Neural progenitor cell (in vitro differentiated cells): ENCODE data around the gene DCTPP1. TPM values are rescaled to one million over a fixed set of nuclear protein-coding genes. Genes with fewer than 3 reads are reported as not detected.

ENCODE experiments used
- DNase-seq: peaks from one replicate; pipeline ENCODE4 v3.0.0-alpha.2; 2016; ENCODE audit warnings: low spot score
- H2AFZ ChIP-seq: fragments of 200-600 bp; sonication (generic); replicated peaks from 2 replicates; pipeline ENCODE4 v1.6.1; 2016; ENCODE audit warnings: antibody characterized with exemption
- H3F3A ChIP-seq: fragments of 200-600 bp; sonication (generic); 2 replicates; pipeline ENCODE4 v1.6.1; 2016; ENCODE audit warnings: antibody characterized with exemption, low read depth
- H3K27ac ChIP-seq: fragments of 200-600 bp; sonication (generic); 2 replicates; pipeline ENCODE4 v1.5.1; 2016; ENCODE audit warnings: mild to moderate bottlenecking
- H3K27me3 ChIP-seq: fragments of 200-600 bp; sonication (generic); 2 replicates; pipeline ENCODE4 v1.6.1; 2016; ENCODE audit warnings: mild to moderate bottlenecking, moderate library complexity
- H3K36me3 ChIP-seq: fragments of 200-600 bp; sonication (generic); 2 replicates; pipeline ENCODE4 v1.5.1; 2016
- H3K4me1 ChIP-seq: fragments of 200-600 bp; sonication (generic); 2 replicates; pipeline ENCODE4 v1.6.1; 2016; ENCODE audit warnings: mixed run types
- H3K4me2 ChIP-seq: fragments of 200-600 bp; sonication (generic); 2 replicates; pipeline ENCODE4 v1.6.1; 2016
- H3K4me3 ChIP-seq: fragments of 200-600 bp; sonication (generic); 2 replicates; pipeline ENCODE4 v1.5.1; 2016
- H3K79me2 ChIP-seq: fragments of 200-600 bp; sonication (generic); 2 replicates; pipeline ENCODE4 v1.6.1; 2016; ENCODE audit warnings: low read depth
- H3K9ac ChIP-seq: fragments of 200-600 bp; sonication (generic); 2 replicates; pipeline ENCODE4 v1.6.1; 2016
- H3K9me3 ChIP-seq: fragments of 200-600 bp; sonication (generic); 2 replicates; pipeline ENCODE4 v1.5.1; 2016; ENCODE audit warnings: low read depth
- H4K20me1 ChIP-seq: fragments of 200-600 bp; sonication (generic); 2 replicates; pipeline ENCODE4 v1.6.1; 2016; ENCODE audit warnings: low read depth
- H3K27ac Mint-ChIP-seq: 3 replicates; pipeline ENCODE4 v1.8.0; 2021; ENCODE audit warnings: mixed read lengths
- H3K27me3 Mint-ChIP-seq: 2 replicates; pipeline ENCODE4 v1.8.0; 2022; ENCODE audit warnings: low read depth, mild to moderate bottlenecking, inconsistent platforms, moderate library complexity, mixed read lengths; ENCODE audit not compliant: insufficient read depth
- H3K36me3 Mint-ChIP-seq: 3 replicates; pipeline ENCODE4 v1.8.0; 2021; ENCODE audit warnings: mixed read lengths
- H3K4me1 Mint-ChIP-seq: 3 replicates; pipeline ENCODE4 v1.8.0; 2021; ENCODE audit warnings: mixed read lengths
- H3K4me3 Mint-ChIP-seq: 3 replicates; pipeline ENCODE4 v1.8.0; 2021; ENCODE audit warnings: mild to moderate bottlenecking, moderate library complexity, mixed read lengths
- H3K9me3 Mint-ChIP-seq: 3 replicates; pipeline ENCODE4 v1.8.0; 2020; ENCODE audit warnings: mixed read lengths
- EZH2 ChIP-seq: fragments of 200-600 bp; sonication (generic); IDR thresholded peaks from 2 replicates; pipeline ENCODE4 v1.6.1; 2017; ENCODE audit warnings: antibody characterized with exemption, mild to moderate bottlenecking, moderate library complexity
- EZH2phosphoT487 ChIP-seq: fragments of 200-600 bp; sonication (generic); IDR thresholded peaks from 2 replicates; pipeline ENCODE4 v1.6.1; 2017; ENCODE audit warnings: antibody characterized with exemption
- total RNA-seq: library from RNA; depleted of rRNA; stranded (reverse); fragments of >200 nt; gene quantifications from 2 replicates; pipeline ENCODE4 v1.2.3, GENCODE V29; 2015; ENCODE audit warnings: low replicate concordance
- TF ChIP-seq, protein P1 (sequence below): fragments of 200-600 bp; sonication (generic); IDR thresholded peaks from 2 replicates; pipeline ENCODE4 v1.5.1; 2017; ENCODE audit warnings: antibody characterized with exemption, mild to moderate bottlenecking

The DCTPP1 gene
- total RNA-seq, 1 donor from 2014 or later = 30.4 TPM

DNA sequence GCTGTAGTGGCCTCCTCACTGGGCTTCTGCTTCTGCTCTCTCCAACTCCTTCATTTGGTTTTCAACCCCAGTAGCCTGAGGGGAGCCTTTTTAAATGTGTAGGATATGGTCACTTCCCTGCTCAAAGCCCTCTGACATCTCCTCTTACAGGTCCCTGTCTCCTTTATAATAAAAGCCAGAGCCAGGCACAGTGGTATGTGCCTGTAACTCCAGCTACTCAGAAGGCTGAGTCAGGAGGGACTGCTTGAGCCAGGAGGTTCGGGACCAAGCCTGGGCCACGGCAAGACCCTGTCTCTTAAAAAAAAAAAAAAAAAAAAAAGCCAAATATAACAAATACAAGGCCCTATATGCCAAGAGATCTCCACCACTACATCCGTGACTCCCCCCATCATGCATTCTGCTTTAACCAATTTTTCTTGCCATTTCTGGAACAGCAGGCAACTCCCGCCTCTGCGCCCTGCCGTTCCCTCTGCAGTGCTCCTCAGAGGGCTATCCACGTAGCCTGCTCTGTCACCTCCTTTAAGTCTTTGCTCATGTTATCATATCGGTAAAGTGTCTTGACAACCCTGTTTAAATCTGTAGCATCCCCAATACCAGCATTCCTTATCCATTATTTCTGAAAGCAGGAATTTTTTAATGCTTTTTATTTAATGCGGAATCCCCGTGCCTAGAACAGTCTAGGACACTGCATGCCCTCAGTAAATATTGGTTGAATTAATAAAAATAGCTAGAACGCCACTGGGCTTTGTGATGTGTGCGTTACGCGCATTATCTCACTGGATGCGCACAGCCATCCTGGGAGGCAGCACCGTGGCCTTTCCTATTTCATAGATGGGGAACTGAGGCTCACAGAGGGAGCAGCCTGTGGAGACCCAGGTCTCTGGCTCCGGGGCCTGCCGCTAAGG lies 13.0 kb downstream of the DCTPP1 start:
- H3K9ac ChIP-seq = no peak overlapping the region
- H3K4me3 ChIP-seq = peak overlapping the region; percentile 49
- peak overlapping the region; percentile 78 for H3K4me2 ChIP-seq
- Mint-ChIP-seq H3K4me3 (peak overlapping the region; percentile 49), H3K36me3 (peaks cover 40% of the 10 kb centered on the region), H3K27me3 (peaks cover 2% of the 10 kb centered on the region), H3K27ac (no peak overlapping the region), H3K4me1 (peaks cover 13% of the 10 kb centered on the region), H3K9me3 (no peaks in the 10 kb centered on the region)
- H3K9me3 ChIP-seq = no peaks in the 10 kb centered on the region
- no peak overlapping the region for H3K27ac ChIP-seq
- DNase-seq = no peak
- no peaks in the 10 kb centered on the region for H3K27me3 ChIP-seq
- H3K36me3 ChIP-seq = no peaks in the 10 kb centered on the region
- peaks cover 8% of the 10 kb centered on the region for H3K79me2 ChIP-seq
- H3F3A ChIP-seq = peaks cover 56% of the 10 kb centered on the region
- TF ChIP-seq EZH2phosphoT487 = no peak
- TF ChIP-seq, protein P1, sequence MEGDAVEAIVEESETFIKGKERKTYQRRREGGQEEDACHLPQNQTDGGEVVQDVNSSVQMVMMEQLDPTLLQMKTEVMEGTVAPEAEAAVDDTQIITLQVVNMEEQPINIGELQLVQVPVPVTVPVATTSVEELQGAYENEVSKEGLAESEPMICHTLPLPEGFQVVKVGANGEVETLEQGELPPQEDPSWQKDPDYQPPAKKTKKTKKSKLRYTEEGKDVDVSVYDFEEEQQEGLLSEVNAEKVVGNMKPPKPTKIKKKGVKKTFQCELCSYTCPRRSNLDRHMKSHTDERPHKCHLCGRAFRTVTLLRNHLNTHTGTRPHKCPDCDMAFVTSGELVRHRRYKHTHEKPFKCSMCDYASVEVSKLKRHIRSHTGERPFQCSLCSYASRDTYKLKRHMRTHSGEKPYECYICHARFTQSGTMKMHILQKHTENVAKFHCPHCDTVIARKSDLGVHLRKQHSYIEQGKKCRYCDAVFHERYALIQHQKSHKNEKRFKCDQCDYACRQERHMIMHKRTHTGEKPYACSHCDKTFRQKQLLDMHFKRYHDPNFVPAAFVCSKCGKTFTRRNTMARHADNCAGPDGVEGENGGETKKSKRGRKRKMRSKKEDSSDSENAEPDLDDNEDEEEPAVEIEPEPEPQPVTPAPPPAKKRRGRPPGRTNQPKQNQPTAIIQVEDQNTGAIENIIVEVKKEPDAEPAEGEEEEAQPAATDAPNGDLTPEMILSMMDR = no peak
- TF ChIP-seq EZH2 = no peak
- peaks cover 37% of the 10 kb centered on the region for H4K20me1 ChIP-seq
- peak overlapping the region; percentile 74 for H2AFZ ChIP-seq
- H3K4me1 ChIP-seq = peaks cover 4% of the 10 kb centered on the region

- Histone ChIP-seq H3K36me3 (no peaks in the 10 kb centered on the region), H4K20me1 (peaks cover 43% of the 10 kb centered on the region), H3K4me3 (no peak overlapping the region), H3F3A (peaks cover 56% of the 10 kb centered on the region), H3K79me2 (peaks cover 15% of the 10 kb centered on the region), H3K9me3 (no peaks in the 10 kb centered on the region), H3K27me3 (no peaks in the 10 kb centered on the region), H2AFZ (no peak overlapping the region), H3K9ac (no peak overlapping the region), H3K4me1 (peaks cover 4% of the 10 kb centered on the region), H3K27ac (no peak overlapping the region), H3K4me2 (no peak overlapping the region)
- H3K27me3 Mint-ChIP-seq = peaks cover 2% of the 10 kb centered on the region
- H3K4me1 Mint-ChIP-seq = peaks cover 13% of the 10 kb centered on the region
- H3K27ac Mint-ChIP-seq = no peak overlapping the region
- H3K36me3 Mint-ChIP-seq = peaks cover 36% of the 10 kb centered on the region
- no peak for TF ChIP-seq EZH2phosphoT487
- TF ChIP-seq EZH2 = no peak
- TF ChIP-seq, protein P1 = no peak
- no peaks in the 10 kb centered on the region for H3K9me3 Mint-ChIP-seq
- peak overlapping the region; percentile 27 for H3K4me3 Mint-ChIP-seq
- no peak for DNase-seq
These were observed 13.7 kb downstream of the DCTPP1 start for GRCh38 chr16:30416047-30416603.

DNA sequence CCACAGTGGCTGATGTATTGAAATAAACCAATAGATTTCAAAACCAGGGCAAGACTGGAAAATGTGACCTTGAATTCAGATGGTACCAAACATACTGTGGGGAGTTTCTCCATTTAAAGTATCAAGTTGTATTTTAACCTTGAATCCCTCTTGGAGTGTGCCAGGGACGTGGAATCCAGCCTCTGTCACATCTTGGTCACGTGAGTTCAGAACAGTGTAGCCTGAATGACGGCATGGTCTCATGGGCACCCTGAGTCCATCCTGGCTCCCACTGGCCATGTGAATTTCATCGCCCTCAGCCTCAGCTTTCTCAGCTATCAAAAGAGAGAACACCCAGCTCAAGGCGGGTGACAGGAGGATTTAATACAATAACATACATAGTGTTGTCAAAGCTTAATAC lies 15.7 kb downstream of the DCTPP1 start:
- Histone ChIP-seq H3K9ac (no peak overlapping the region), H3K27ac (no peak overlapping the region), H3K4me3 (no peak overlapping the region), H4K20me1 (peaks cover 55% of the 10 kb centered on the region), H3K4me1 (peaks cover 7% of the 10 kb centered on the region), H3K27me3 (no peaks in the 10 kb centered on the region), H3F3A (peaks cover 56% of the 10 kb centered on the region), H3K79me2 (peaks cover 31% of the 10 kb centered on the region), H3K36me3 (no peaks in the 10 kb centered on the region), H3K4me2 (no peak overlapping the region), H3K9me3 (no peaks in the 10 kb centered on the region), H2AFZ (no peak overlapping the region)
- no peak overlapping the region for H3K27ac Mint-ChIP-seq
- H3K4me1 Mint-ChIP-seq = peaks cover 22% of the 10 kb centered on the region
- H3K9me3 Mint-ChIP-seq = no peaks in the 10 kb centered on the region
- H3K36me3 Mint-ChIP-seq = peaks cover 30% of the 10 kb centered on the region
- DNase-seq = no peak
- H3K4me3 Mint-ChIP-seq = no peak overlapping the region
- H3K27me3 Mint-ChIP-seq = peaks cover 5% of the 10 kb centered on the region
- TF ChIP-seq EZH2 (no peak), EZH2phosphoT487 (no peak)
- TF ChIP-seq, protein P1 = no peak
